SK-N-SH (cell line): ENCODE data around the gene NFXL1. TPM values are rescaled to one million over a fixed set of nuclear protein-coding genes. Genes with fewer than 3 reads are reported as not detected.

Experiments
- CTCF ChIA-PET: fragments of 300-600, 350-600 bp; formaldehyde crosslinking; extraction: SDS; loops from one replicate; lab custom pipeline; 2021; lab: Yijun Ruan, JAX
- POLR2A ChIA-PET: fragments of 350-600 bp; sonication (Branson Sonifier 250); formaldehyde crosslinking; extraction: SDS; loops from one replicate; lab custom pipeline; 2020; ENCODE audit warnings: antibody characterized with exemption, inconsistent platforms; lab: Yijun Ruan, JAX
- DNase-seq: peaks from one replicate; pipeline ENCODE4 v3.0.0; 2012
- H2AFZ ChIP-seq: fragments of 200-600 bp; sonication (generic); 2 replicates; pipeline ENCODE4 v1.8.1; 2016; ENCODE audit warnings: antibody characterized with exemption, mild to moderate bottlenecking, low read depth
- H3F3A ChIP-seq: fragments of 200-600 bp; sonication (generic); replicated peaks from 2 replicates; pipeline ENCODE3; 2016; ENCODE audit warnings: antibody characterized with exemption, mild to moderate bottlenecking; ENCODE audit not compliant: insufficient read depth
- H3K27ac ChIP-seq, 2 experiments: fragments of 200-500 bp in 1 of 2; fragments of 200-600 bp in 1 of 2; sonication (Bioruptor generic) in 1 of 2; sonication (generic), shearing (Covaris generic) in 1 of 2; 2 replicates each; pipeline versions ENCODE4 v1.5.1 to v1.6.1; 2014 to 2016; ENCODE audit warnings: low read depth in 2 of 2, inconsistent platforms in 1 of 2, low read length in 1 of 2, mild to moderate bottlenecking in 1 of 2, mixed read lengths in 1 of 2
- H3K27me3 ChIP-seq: fragments of 200-600 bp; sonication (generic), shearing (Covaris generic); 2 replicates; pipeline ENCODE4 v1.6.1; 2016; ENCODE audit warnings: mixed run types; ENCODE audit not compliant: insufficient read depth
- H3K36me3 ChIP-seq, 2 experiments: fragments of 200-500 bp in 1 of 2; fragments of 200-600 bp in 1 of 2; sonication (Bioruptor generic) in 1 of 2; sonication (generic) in 1 of 2; replicated peaks in 1 of 2; 2 replicates each; pipeline versions ENCODE3 to v1.5.1; 2014 to 2016; ENCODE audit warnings: low read length in 1 of 2, mild to moderate bottlenecking in 1 of 2; ENCODE audit not compliant: insufficient read depth in 2 of 2, control insufficient read depth in 1 of 2
- H3K4me1 ChIP-seq, 2 experiments: fragments of 200-500 bp in 1 of 2; fragments of 200-600 bp in 1 of 2; sonication (Bioruptor generic) in 1 of 2; sonication (generic), shearing (Covaris generic) in 1 of 2; 2 replicates each; pipeline versions ENCODE4 v1.5.1 to v1.6.1; 2014 to 2016; ENCODE audit warnings: low read depth in 1 of 2, low read length in 1 of 2, mixed run types in 1 of 2; ENCODE audit not compliant: insufficient read depth in 2 of 2, control insufficient read depth in 1 of 2
- H3K4me2 ChIP-seq: fragments of 200-600 bp; sonication (generic), shearing (Covaris generic); 2 replicates; pipeline ENCODE4 v1.6.1; 2017; ENCODE audit warnings: mixed run types
- H3K4me3 ChIP-seq, 2 experiments: fragments of 200-500 bp in 1 of 2; fragments of 200-600 bp in 1 of 2; sonication (Bioruptor generic) in 1 of 2; sonication (generic), shearing (Covaris generic) in 1 of 2; 2 replicates each; pipeline versions ENCODE4 v1.5.1 to v1.8.1; 2014 to 2016; ENCODE audit warnings: low read depth in 2 of 2, inconsistent platforms in 1 of 2, low read length in 1 of 2, mild to moderate bottlenecking in 1 of 2, mixed read lengths in 1 of 2, moderate library complexity in 1 of 2
- H3K79me2 ChIP-seq: fragments of 200-600 bp; sonication (generic); 2 replicates; pipeline ENCODE4 v1.8.1; 2017; ENCODE audit warnings: mild to moderate bottlenecking; ENCODE audit not compliant: insufficient read depth
- H3K9ac ChIP-seq: fragments of 200-600 bp; sonication (generic); 2 replicates; pipeline ENCODE4 v1.6.1; 2017; ENCODE audit warnings: mixed run types
- H3K9me2 ChIP-seq: fragments of 200-600 bp; sonication (generic); 2 replicates; pipeline ENCODE4 v1.6.1; 2017; ENCODE audit warnings: mixed run types
- H3K9me3 ChIP-seq: fragments of 200-600 bp; sonication (generic); 2 replicates; pipeline ENCODE4 v1.6.1; 2017; ENCODE audit warnings: mixed run types, mild to moderate bottlenecking, moderate library complexity
- H4K20me1 ChIP-seq: fragments of 200-600 bp; sonication (generic); 2 replicates; pipeline ENCODE4 v1.6.1; 2017; ENCODE audit warnings: mild to moderate bottlenecking, mixed run types; ENCODE audit not compliant: insufficient read depth
- ELF1 ChIP-seq: IDR thresholded peaks from 2 replicates; pipeline ENCODE4 v1.4.0; 2012
- EP300 ChIP-seq, 2 experiments: IDR thresholded peaks; 2 replicates each; pipeline versions ENCODE4 v1.4.0 to v1.6.1; 2012; ENCODE audit warnings: borderline replicate concordance in 1 of 2, low read depth in 1 of 2, low read length in 1 of 2
- GABPA ChIP-seq: IDR thresholded peaks from 2 replicates; pipeline ENCODE4 v1.4.0; 2012; ENCODE audit warnings: low read depth, mild to moderate bottlenecking
- IRF3 ChIP-seq: fragments of 150-350 bp; IDR thresholded peaks from 2 replicates; pipeline ENCODE4 v1.6.1; 2016; ENCODE audit warnings: mild to moderate bottlenecking, low read depth, low read length
- MEF2A ChIP-seq: IDR thresholded peaks from 2 replicates; pipeline ENCODE4 v1.4.0; 2012; ENCODE audit warnings: low read depth, borderline replicate concordance
- RAD21 ChIP-seq: IDR thresholded peaks from 2 replicates; pipeline ENCODE4 v1.6.1; 2012; ENCODE audit warnings: mild to moderate bottlenecking, low read length
- RCOR1 ChIP-seq: fragments of 150-350 bp; IDR thresholded peaks from 2 replicates; pipeline ENCODE4 v1.6.1; 2017; ENCODE audit warnings: antibody characterized with exemption, low read length
- REST ChIP-seq: IDR thresholded peaks from 2 replicates; pipeline ENCODE4 v1.6.1; 2012; ENCODE audit warnings: mild to moderate bottlenecking, low read depth, low read length, moderate library complexity
- RFX5 ChIP-seq: IDR thresholded peaks from 2 replicates; pipeline ENCODE4 v1.6.1; 2012; ENCODE audit warnings: mild to moderate bottlenecking, improper control_type of control experiment, low read length
- USF1 ChIP-seq: IDR thresholded peaks from 2 replicates; pipeline ENCODE4 v1.4.0; 2012; ENCODE audit warnings: low read depth, borderline replicate concordance
- ZBTB33 ChIP-seq: IDR thresholded peaks from 2 replicates; pipeline ENCODE4 v1.4.0; 2012; ENCODE audit warnings: low read depth, borderline replicate concordance
- polyA plus RNA-seq, 3 experiments: library from polyadenylated mRNA; depleted of rRNA; stranded (reverse); fragments of >200 nt; gene quantifications; 2 replicates each; pipeline ENCODE4 v1.2.3, GENCODE V29; 2012

NFXL1 gene
- polyA plus RNA-seq, 1 of the 3 experiments (the other 2 are of a cell fraction): 9.0 TPM

- POLR2A ChIA-PET: no interaction called here
- Histone ChIP-seq H3F3A (no peaks in the 10 kb centered on the region), H3K4me1 (no peaks in the 10 kb centered on the region), H3K27me3 (no peaks in the 10 kb centered on the region), H3K9me3 (no peaks in the 10 kb centered on the region; the same call in 1 of the 2 replicates), H2AFZ (no peak overlapping the region), H3K36me3 (peaks cover 81 to 84% of the 10 kb centered on the region in 2 experiments), H3K9ac (no peak overlapping the region), H3K27ac (peak overlapping the region in 1 of 2 experiments; percentile 68; a peak in 2 of 4 replicates), H3K79me2 (no peaks in the 10 kb centered on the region), H3K4me3 (no peak overlapping the region), H3K4me2 (no peak overlapping the region), H3K9me2 (no peaks in the 10 kb centered on the region), H4K20me1 (no peaks in the 10 kb centered on the region)
- TF ChIP-seq MEF2A: no peak
- TF ChIP-seq REST: no peak
- TF ChIP-seq EP300 (IDR thresholded peaks at IDR 0.05; ENCODE audit: borderline replicate concordance in 1 of 2, low read depth in 1 of 2, low read length in 1 of 2): no peak
- TF ChIP-seq ELF1: no peak
- TF ChIP-seq GABPA: no peak
- TF ChIP-seq RCOR1: no peak
- TF ChIP-seq IRF3: no peak
- no peak for TF ChIP-seq RFX5
- no peak for TF ChIP-seq RAD21
- no peak for TF ChIP-seq ZBTB33
- no peak for TF ChIP-seq USF1
- CTCF ChIA-PET: interaction anchor here (2.1 kb wide), 1 partner anchor 171 kb away, joined by 6 read pairs; no protein-coding TSS in a partner anchor
- no peak for DNase-seq
These were observed 38.1 kb downstream of the NFXL1 start for GRCh38 chr4:47876310-47876709.
